Spleen (tissue), 7 donors: ENCODE measurements around the gene ZNF35.

Source experiments
- CTCF ChIP-seq, 11 experiments: fragments of 200-600 bp in 7 of 11; fragments of 450-650 bp in 4 of 11; sonication (generic) in 4 of 11; IDR thresholded peaks in 8 of 11; conservative IDR thresholded peaks in 3 of 11; 1 replicate in 7 of 11; 2 replicates in 4 of 11; pipeline versions ENCODE4 v1.4.0 to v1.8.0; 2016 to 2021; ENCODE audit warnings: antibody characterized with exemption in 11 of 11, inconsistent platforms in 4 of 11, mild to moderate bottlenecking in 1 of 11
- POLR2A ChIP-seq, 3 donors: fragments of 450-650 bp; IDR thresholded peaks; one replicate each; pipeline ENCODE4 v1.5.1; 2017; ENCODE audit warnings: antibody characterized with exemption in 3 of 3, mild to moderate bottlenecking in 1 of 3
- donor health status: DM: no; HTN: no; CAD: no; lungs with moderate emphysema.
- donor health status: DM: no; HTN: no; CAD: no.
- donor health status: DM: no; HTN: no; CAD: no.

- peak in 1 of 11 experiments; percentile 15 for TF ChIP-seq CTCF (IDR thresholded peaks at IDR 0.05 in 8 of 11, conservative IDR thresholded peaks at IDR 0.05 in 3 of 11)
- TF ChIP-seq POLR2A (IDR thresholded peaks at IDR 0.05), result no peak
These were observed 36.7 kb downstream of the ZNF35 start for GRCh38 chr3:44685128-44685800.
